Psoas muscle (tissue), 8 donors: ENCODE data around the gene NFATC1. TPM values are rescaled to one million over a fixed set of nuclear protein-coding genes. Genes with fewer than 3 reads are reported as not detected.

Experiments used
- ATAC-seq, 4 donors: fragments of 200-7000 bp; cut with Tn5 transposase; one replicate each; pipeline ENCODE4 v1.9.1; 2020; ENCODE audit warnings: moderate library complexity in 3 of 4, mild to moderate bottlenecking in 2 of 4
- DNase-seq, 2 donors: peaks; one replicate each; pipeline ENCODE4 v3.0.0-alpha.2; 2020
- H3K27ac ChIP-seq: fragments of 200-600 bp; one replicate; pipeline ENCODE4 v1.8.0; 2022
- H3K27me3 ChIP-seq, 3 donors: fragments of 200-600 bp in 1 of 3; one replicate each; pipeline versions ENCODE4 v1.6.1 to v1.8.0; 2013 to 2022; ENCODE audit warnings: low read length in 2 of 3, mild to moderate bottlenecking in 2 of 3, moderate library complexity in 1 of 3; ENCODE audit not compliant: insufficient read depth in 3 of 3
- H3K36me3 ChIP-seq, 2 donors: fragments of 200-600 bp in 1 of 2; one replicate each; pipeline versions ENCODE4 v1.6.1 to v1.8.0; 2013 to 2022; ENCODE audit warnings: low read depth in 1 of 2, mild to moderate bottlenecking in 1 of 2, moderate library complexity in 1 of 2; ENCODE audit not compliant: insufficient read depth in 1 of 2
- H3K4me1 ChIP-seq: fragments of 200-600 bp; one replicate; pipeline ENCODE4 v1.8.0; 2022
- H3K4me3 ChIP-seq: fragments of 200-600 bp; one replicate; pipeline ENCODE4 v1.8.0; 2022; ENCODE audit warnings: mild to moderate bottlenecking
- H3K9me3 ChIP-seq: fragments of 200-600 bp; one replicate; pipeline ENCODE4 v1.8.0; 2022
- CTCF ChIP-seq: fragments of 200-600 bp; IDR thresholded peaks from one replicate; pipeline ENCODE4 v1.8.0; 2022; ENCODE audit warnings: antibody characterized with exemption
- WGBS, 3 donors: extraction: QIAGEN DNeasy Blood & Tissue Kit; methylation state at CpG; one replicate each; pipeline versions ENCODE4 v1.1.6 to v1.1.7; 2013; 5-methylcytosine and 5-hydroxymethylcytosine counted together
- intact Hi-C, 2 donors: fragments of 100-400 bp; cut with DNase I; formaldehyde crosslinking; loops; one replicate each; pipeline versions ENCODE4 v1.11.0 to v1.14.2; 2022
- polyA plus RNA-seq, 3 donors: library from polyadenylated mRNA; stranded (reverse); fragments of 200-250 nt; gene quantifications; one replicate each; pipeline ENCODE4 v1.2.3, GENCODE V29; 2013
- total RNA-seq, 4 donors: library from RNA; stranded (reverse); fragmentation: NEBNext Ultra II Directional in 2 of 4; extraction: Animal tissue kit (Norgen Biotek cat#: 25700) in 2 of 4; gene quantifications; one replicate each; pipeline versions ENCODE4 v1.2.1 to v1.2.4, GENCODE V29; 2021 to 2023
- donor health status: healthy with polysubstance abuse.
- donor health status: DM: no; HTN: no; CAD: no; lungs with moderate emphysema.
- donor health status: Bipolar disorder and iron deficiency.
- donor health status: healthy.
- donor health status: DM: yes; HTN: yes; CAD: no.
- donor health status: DM: no; HTN: no; CAD: no.
- donor health status: DM: no; HTN: no; CAD: no.
- donor health status: DM: yes; HTN: yes; CAD: no.

NFATC1 gene
- total and polyA plus RNA-seq, 7 donors, result 3.0 to 28.7 (median 21.0) TPM

- no peaks in the 10 kb centered on the region for H3K9me3 ChIP-seq
- 88 to 91% (median 88%) methylated on average over 18 of the region's 18 CpGs for WGBS, 3 donors
- H3K36me3 ChIP-seq, result peaks cover 0 to 65% of the 10 kb centered on the region in 2 donors
- H3K27ac ChIP-seq, result no peak overlapping the region
- DNase-seq (no peak), ATAC-seq (no peak)
- no peak for TF ChIP-seq CTCF
- no peaks in the 10 kb centered on the region for H3K4me1 ChIP-seq
- H3K4me3 ChIP-seq, result no peak overlapping the region
- no peaks in the 10 kb centered on the region for H3K27me3 ChIP-seq
- intact Hi-C loops, result no loop called here
Observed at GRCh38 chr18:79457652-79458051, 61.9 kb downstream of the NFATC1 start.

GRCh38 chr18:79458131-79458838 lies 62.6 kb downstream of the NFATC1 start:
- no peaks in the 10 kb centered on the region for H3K4me1 ChIP-seq

GRCh38 chr18:79458917-79459803 lies 63.4 kb downstream of the NFATC1 start:
- TF ChIP-seq CTCF, result no peak
- 77 to 81% (median 80%) methylated on average over 40 of the region's 40 CpGs for WGBS, 3 donors
- intact Hi-C loops, result no loop called here
- DNase-seq (no peak), ATAC-seq (peak in 2 of 4 donors; percentile 14 to 30)
- H3K27ac ChIP-seq, result peak overlapping the region; percentile 76
- H3K4me1 ChIP-seq, result no peaks in the 10 kb centered on the region
- H3K27me3 ChIP-seq, result no peaks in the 10 kb centered on the region
- H3K36me3 ChIP-seq, result peaks cover 0 to 63% of the 10 kb centered on the region in 2 donors
- H3K9me3 ChIP-seq, result no peaks in the 10 kb centered on the region
- peak overlapping the region; percentile 4 for H3K4me3 ChIP-seq

More at GRCh38 chr18:79458131-79458838, 62.6 kb downstream of the NFATC1 start:
- H3K9me3 ChIP-seq, result no peaks in the 10 kb centered on the region
- peak; percentile 74 to 85 for DNase-seq
- intact Hi-C loops, result no loop called here
- peak overlapping the region; percentile 76 for H3K27ac ChIP-seq
- 59 to 67% (median 63%) methylated on average over 45 of the region's 45 CpGs for WGBS, 3 donors
- peaks cover 0 to 63% of the 10 kb centered on the region in 2 donors for H3K36me3 ChIP-seq
- peak overlapping the region; percentile 4 for H3K4me3 ChIP-seq
- TF ChIP-seq CTCF, result no peak
- ATAC-seq, result peak; percentile 42 to 69 (median 56)
- no peaks in the 10 kb centered on the region for H3K27me3 ChIP-seq

GRCh38 chr18:79459946-79460480 lies 64.3 kb downstream of the NFATC1 start:
- DNase-seq (no peak), ATAC-seq (no peak)
- TF ChIP-seq CTCF, result no peak
- intact Hi-C loops, result no loop called here
- H3K9me3 ChIP-seq, result no peaks in the 10 kb centered on the region
- peaks cover 1% of the 10 kb centered on the region for H3K4me1 ChIP-seq
- WGBS, 3 donors, result 62 to 66% (median 63%) methylated on average over 9 of the region's 9 CpGs
- no peak overlapping the region for H3K4me3 ChIP-seq
- peak overlapping the region; percentile 76 for H3K27ac ChIP-seq
- peaks cover 0 to 58% of the 10 kb centered on the region in 2 donors for H3K36me3 ChIP-seq
- no peaks in the 10 kb centered on the region for H3K27me3 ChIP-seq
